ENCODE data around the gene ANKFN1.
"Not testable (repeated sequence)": the region's sequence is repeated elsewhere in the genome, so short reads cannot be mapped to it uniquely, and the experiment has no call there.

The ANKFN1 gene

DNA sequence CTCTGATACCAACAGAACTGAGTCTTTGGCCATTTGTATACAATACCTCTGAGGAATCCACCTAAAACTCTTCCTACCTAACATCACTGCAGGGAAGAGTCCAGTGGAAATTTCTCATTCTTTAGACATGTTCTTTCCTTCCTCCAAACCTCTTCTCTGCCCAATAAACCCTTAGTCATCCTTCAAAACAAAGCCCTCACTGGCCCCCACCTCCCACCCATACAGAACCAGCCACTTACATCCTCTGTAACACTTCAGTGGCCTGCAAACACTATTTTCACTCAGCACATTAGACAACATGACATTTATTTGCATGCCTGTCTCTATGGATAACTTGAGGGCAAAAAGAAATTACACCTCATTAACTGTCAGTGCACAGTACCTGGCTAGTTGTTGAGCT lies 239.9 kb downstream of the ANKFN1 start:
- H3K4me3 ChIP-seq (replicated peaks; ENCODE audit: low read depth, low read length): no peak overlapping the region
- DNase-seq (ENCODE audit: extremely low read depth, insufficient read length): no peak
- no peaks in the 10 kb centered on the region for H3K27me3 ChIP-seq (replicated peaks; ENCODE audit: control insufficient read depth, insufficient read depth, low read length)
- TF ChIP-seq CTCF (IDR thresholded peaks at IDR 0.05; ENCODE audit: insufficient read depth, low read length, poor library complexity, severe bottlenecking): no peak
- no peaks in the 10 kb centered on the region for H3K36me3 ChIP-seq (ENCODE audit: control insufficient read depth, insufficient read depth, low read length)

DNA sequence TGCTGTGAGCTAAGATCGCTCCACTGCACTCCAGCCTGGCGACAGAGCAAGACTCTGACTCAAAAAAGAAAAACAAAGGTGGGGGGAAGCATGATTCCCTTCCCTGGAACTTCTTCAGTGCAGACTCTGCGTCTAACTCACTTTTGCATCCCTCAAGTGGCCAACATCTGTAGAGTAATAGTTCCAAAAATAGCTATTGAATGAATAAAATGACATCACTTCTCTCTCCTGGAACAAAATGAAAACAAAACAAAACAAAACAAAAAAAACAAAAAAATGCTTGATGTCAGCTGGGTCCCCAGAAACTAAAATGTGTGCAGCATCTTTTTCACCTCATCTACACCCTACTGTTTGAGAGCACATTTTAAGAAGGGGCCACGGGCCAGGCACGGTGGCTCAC lies 242.5 kb downstream of the ANKFN1 start:
- H3K36me3 ChIP-seq (ENCODE audit: control insufficient read depth, insufficient read depth, low read length): no peaks in the 10 kb centered on the region
- no peak for TF ChIP-seq CTCF (IDR thresholded peaks at IDR 0.05; ENCODE audit: insufficient read depth, low read length, poor library complexity, severe bottlenecking)
- DNase-seq (ENCODE audit: extremely low read depth, insufficient read length): no peak
- H3K4me3 ChIP-seq (replicated peaks; ENCODE audit: low read depth, low read length): no peak overlapping the region
- H3K27me3 ChIP-seq (replicated peaks; ENCODE audit: control insufficient read depth, insufficient read depth, low read length): no peaks in the 10 kb centered on the region

DNA sequence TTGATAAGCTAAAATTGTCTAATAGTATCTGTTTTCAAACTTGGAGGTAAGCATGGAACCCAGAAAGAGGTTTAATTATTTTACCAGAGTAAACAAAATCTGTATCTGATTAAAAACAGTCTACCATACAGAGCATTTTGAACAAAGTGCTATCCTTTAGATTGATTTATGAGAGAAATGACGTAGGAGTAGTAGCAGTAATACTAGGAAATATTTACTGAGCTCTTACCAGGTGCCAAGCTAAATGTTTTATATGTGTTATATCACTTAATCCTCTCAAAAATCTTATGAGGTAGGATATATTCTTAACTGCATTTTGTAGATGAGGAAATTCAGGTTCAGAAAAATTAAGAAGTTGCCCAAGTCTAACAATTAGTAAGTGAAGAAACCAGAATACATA lies 253.8 kb downstream of the ANKFN1 start:
- no peak for TF ChIP-seq CTCF (IDR thresholded peaks at IDR 0.05; ENCODE audit: insufficient read depth, low read length, poor library complexity, severe bottlenecking)

DNA sequence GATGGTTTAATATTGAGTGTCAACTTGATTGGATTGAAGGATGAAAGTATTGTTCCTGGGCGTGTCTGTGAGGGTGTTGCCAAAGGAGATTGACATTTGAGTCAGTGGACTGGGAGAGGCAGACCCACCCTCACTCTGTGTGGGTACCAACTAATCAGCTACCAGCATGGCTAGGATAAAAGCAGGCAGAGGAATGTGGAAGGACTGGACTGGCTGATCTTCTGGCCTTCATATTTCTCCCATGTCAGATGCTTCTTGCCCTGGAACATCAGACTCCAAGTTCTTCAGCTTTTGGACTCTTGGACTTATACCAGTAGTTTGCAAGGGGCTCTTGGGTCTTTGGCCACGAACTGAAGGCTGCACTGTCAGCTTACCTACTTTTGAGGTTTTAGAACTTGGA lies 259.1 kb downstream of the ANKFN1 start:
- DNase-seq (ENCODE audit: extremely low read depth, insufficient read length); H3K27me3 ChIP-seq (replicated peaks; ENCODE audit: control insufficient read depth, insufficient read depth, low read length); H3K4me3 ChIP-seq (replicated peaks; ENCODE audit: low read depth, low read length); H3K36me3 ChIP-seq (ENCODE audit: control insufficient read depth, insufficient read depth, low read length): not testable (repeated sequence)

More for the DNA sequence above, 253.8 kb downstream of the ANKFN1 start:
- DNase-seq (ENCODE audit: extremely low read depth, insufficient read length): no peak
- Histone ChIP-seq H3K36me3 (ENCODE audit: control insufficient read depth, insufficient read depth, low read length) (no peaks in the 10 kb centered on the region), H3K4me3 (replicated peaks; ENCODE audit: low read depth, low read length) (no peak overlapping the region), H3K27me3 (replicated peaks; ENCODE audit: control insufficient read depth, insufficient read depth, low read length) (no peaks in the 10 kb centered on the region)

- H3K36me3 ChIP-seq (ENCODE audit: control insufficient read depth, insufficient read depth, low read length): no peaks in the 10 kb centered on the region
- no peak for TF ChIP-seq CTCF (IDR thresholded peaks at IDR 0.05; ENCODE audit: insufficient read depth, low read length, poor library complexity, severe bottlenecking)
- H3K4me3 ChIP-seq (replicated peaks; ENCODE audit: low read depth, low read length): no peak overlapping the region
- no peak for DNase-seq (ENCODE audit: extremely low read depth, insufficient read length)
- H3K27me3 ChIP-seq (replicated peaks; ENCODE audit: control insufficient read depth, insufficient read depth, low read length): peaks cover 1% of the 10 kb centered on the region; the same call in 1 of the 2 replicates
Observed at GRCh38 chr17:56416682-56417351, 263.5 kb downstream of the ANKFN1 start.

DNA sequence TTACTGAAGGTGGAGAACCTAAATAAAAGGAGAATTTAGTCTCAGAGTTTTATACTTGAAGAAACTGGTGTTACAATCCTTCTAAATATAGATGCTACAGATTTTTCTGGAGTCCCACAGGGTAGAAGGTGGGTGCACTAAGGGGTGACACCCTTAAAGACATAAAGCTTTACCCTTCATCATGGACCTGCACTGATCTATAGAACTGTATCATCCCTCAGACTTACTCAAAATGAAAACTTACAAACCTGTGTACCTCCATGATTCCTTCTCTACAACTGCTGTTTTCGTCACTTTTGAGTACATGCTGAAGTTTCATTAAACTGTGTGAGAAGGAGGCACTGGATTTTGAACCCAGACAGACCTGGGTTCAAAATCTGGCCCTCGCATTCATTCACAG lies 270.7 kb downstream of the ANKFN1 start:
- no peak for TF ChIP-seq CTCF (IDR thresholded peaks at IDR 0.05; ENCODE audit: insufficient read depth, low read length, poor library complexity, severe bottlenecking)
- DNase-seq (ENCODE audit: extremely low read depth, insufficient read length): peak; percentile 13
- H3K36me3 ChIP-seq (ENCODE audit: control insufficient read depth, insufficient read depth, low read length): no peaks in the 10 kb centered on the region
- no peak overlapping the region for H3K4me3 ChIP-seq (replicated peaks; ENCODE audit: low read depth, low read length)
- H3K27me3 ChIP-seq (replicated peaks; ENCODE audit: control insufficient read depth, insufficient read depth, low read length): peaks cover 1% of the 10 kb centered on the region; the same call in 1 of the 2 replicates

Data from GM06990 (cell line).